GM18867 (cell line): ENCODE measurements around the gene MAPK1.
A peak's percentile ranks its signal among the peaks of the same experiment; 100 is the strongest.
"Not testable (repeated sequence)": the region's sequence is repeated elsewhere in the genome, so short reads cannot be mapped to it uniquely, and the experiment has no call there.

Experiments used
- ATAC-seq: cut with Tn5 transposase; IDR thresholded peaks from one replicate; pipeline ENCODE4 v1.9.1; 2021; ENCODE audit warnings: mild to moderate bottlenecking, moderate library complexity; ENCODE audit not compliant: unreplicated experiment

MAPK1 gene

GRCh38 chr22:21882754-21883333 lies 15.4 kb upstream of the MAPK1 start:
- ATAC-seq, result not testable (repeated sequence)

- ATAC-seq, result no peak
These were observed 14.7 kb upstream of the MAPK1 start for GRCh38 chr22:21881841-21882753.

GRCh38 chr22:21876486-21877176 lies 9.2 kb upstream of the MAPK1 start:
- ATAC-seq, result no peak

- not testable (repeated sequence) for ATAC-seq
These were observed 7.5 kb upstream of the MAPK1 start for GRCh38 chr22:21874953-21875352.

DNA sequence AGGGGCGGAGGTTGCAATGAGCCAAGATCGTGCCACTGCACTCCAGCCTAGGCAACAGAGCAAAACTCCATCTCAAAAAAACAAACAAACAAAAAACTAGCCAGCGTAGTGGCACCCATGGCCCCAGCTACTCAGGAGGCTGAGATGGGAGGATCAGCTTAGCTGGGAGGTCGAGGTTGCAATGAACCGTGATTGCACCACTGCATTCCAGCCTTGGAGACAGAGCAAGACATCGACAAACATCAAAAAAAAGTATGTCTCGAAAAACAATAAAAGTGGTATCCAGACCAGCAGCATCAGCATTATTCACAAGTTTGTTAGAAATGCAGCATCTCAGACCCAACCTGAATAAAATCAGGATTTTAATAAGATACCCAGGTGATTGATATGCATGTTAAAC lies 6.2 kb upstream of the MAPK1 start:
- no peak for ATAC-seq

DNA sequence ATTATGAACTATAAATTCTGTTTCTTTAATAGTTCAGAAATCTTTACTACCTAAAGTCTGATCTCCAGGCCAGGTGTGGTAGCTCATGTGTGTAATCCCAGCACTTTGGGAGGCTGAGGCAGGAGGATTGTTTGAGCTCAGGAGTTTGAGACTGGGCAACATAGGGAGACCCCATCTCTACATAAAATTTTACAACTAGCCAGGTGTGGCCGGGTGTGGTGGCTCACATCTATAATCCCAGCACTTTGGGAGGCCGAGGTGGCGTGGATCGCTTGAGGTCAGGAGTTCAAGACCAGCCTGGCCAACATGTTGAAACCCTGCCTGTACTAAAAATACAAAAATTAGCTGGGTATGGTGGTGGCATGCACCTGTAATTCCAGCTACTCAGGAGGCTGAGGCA lies 5.3 kb upstream of the MAPK1 start:
- not testable (repeated sequence) for ATAC-seq

- no peak for ATAC-seq
These were observed 1.2 kb upstream of the MAPK1 start for GRCh38 chr22:21868651-21869050.

DNA sequence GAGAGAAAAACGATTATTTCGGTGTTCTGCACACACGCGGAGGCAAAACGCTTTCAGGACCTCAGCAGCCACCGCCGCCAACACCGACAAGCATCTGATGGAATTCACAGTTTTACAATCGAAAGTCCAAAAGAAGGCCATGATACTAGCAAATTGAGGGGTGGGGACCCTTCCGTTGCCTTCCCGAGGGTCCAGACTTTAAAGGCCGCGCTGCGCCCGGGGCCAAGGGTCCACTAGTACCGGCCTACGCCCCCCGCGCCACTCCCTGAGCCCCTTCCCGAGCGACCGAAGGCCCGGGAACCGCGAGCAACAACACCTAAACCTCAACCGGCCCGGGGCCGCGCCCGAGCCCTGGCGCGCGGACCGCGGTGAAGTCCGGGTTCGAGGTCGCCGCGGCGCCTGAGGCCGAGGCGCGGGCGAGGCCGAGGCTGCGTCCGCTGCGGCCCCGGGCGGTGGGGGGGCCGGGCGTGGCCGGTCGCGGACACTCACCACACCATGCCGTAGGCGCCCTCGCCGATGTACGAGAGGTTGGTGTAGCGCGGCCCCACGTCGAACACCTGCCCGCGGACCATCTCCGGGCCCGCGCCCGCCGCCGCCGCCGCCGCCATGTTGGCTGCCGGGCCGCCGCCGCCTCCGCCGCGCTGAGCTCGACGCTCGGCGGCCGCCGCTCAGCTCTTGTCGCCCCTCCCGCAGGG lies 465 bp downstream of the MAPK1 start:
- ATAC-seq, result no peak

GRCh38 chr22:21865041-21865440 lies 2.4 kb downstream of the MAPK1 start:
- no peak for ATAC-seq

DNA sequence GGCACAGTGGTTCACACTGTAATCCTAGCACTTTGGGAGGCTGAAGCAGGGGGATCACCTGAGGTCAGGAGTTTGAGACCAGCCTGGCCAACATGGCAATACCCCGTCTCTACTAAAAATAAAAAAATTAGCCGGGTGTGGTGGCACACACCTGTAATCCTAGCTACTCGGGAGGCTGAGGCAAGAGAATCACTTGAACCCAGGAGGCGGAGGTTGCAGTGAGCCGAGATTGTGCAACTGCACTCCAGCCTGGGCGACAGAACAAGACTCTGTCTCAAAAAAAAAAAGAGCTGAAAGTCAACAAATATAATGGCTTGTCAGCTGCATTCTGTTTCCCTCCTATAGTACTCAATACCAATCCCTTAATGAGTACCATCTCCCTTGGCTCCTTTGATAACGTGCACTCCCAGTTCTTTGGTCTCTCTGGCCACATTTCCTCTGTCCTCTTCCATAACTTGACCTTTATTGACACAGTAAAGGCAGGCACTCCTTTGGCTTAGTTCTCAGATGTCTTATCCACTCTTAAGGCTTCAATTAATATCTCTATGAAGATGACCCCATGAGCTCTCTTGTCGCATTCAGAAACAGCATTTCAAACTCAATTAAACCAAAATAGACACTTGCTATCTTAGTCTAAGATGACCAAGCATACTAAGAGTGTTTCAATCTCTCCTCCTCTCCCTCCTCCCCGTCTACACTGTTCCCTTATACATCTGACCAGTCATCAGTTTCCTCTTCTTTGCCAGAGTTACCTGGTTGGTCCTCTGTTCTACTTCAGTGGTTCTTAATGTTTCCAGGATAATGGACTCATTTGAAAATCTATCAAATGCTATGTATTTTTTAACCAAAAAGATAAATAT lies 4.8 kb downstream of the MAPK1 start:
- ATAC-seq, result no peak

GRCh38 chr22:21861851-21862250 lies 5.6 kb downstream of the MAPK1 start:
- ATAC-seq, result no peak

DNA sequence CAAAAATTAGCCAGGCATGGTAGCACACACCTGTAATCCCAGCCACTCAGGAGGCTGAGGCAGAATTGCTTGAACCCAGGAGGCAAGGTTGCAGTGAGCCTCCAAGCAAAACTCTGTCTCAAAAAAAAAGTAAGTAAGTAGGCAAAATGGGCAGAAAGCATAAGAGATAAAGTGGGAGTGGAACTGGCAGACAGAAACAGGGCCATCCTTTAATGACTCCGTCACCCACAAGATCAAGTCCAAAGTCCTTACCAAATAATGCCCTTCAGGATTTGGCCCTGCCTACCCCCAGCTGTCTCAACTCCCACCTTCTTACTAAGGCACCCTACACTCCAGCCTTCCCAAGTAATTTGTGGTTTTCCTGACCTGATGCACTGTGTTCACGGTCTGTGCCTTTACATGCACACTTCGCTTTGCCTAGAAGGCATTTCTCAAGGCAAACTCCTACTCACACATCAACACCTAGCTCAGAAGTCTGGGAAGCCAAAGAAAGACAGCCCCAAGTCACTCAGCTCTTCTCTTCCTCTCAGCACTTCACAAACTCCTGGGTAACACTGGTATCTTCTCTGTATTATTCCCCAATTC lies 6.1 kb downstream of the MAPK1 start:
- no peak for ATAC-seq

DNA sequence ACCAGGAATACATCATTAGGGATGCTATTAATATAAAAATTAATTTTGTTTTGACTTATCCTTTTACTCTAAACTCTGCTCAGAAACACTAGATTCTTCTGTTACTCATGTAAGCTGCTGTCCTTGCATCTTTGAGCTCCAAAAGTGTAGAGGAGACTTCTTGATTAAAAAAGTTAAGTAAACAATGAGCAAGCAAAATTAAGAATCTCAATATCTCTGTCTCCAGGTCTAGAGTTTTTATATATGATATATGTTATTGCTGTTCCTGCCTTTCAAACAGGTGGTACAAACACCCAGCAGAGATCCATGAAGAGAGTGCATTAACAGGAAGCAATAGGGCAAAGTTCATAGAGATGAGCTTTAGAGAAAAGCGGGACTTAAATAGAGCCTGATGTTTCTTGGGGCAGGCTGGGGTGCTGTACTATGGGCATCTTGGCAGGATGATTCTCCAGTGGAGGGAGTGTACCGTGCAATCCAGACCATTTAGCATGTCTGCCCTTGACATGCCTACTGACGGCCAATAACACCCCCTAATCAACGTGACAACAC lies 6.9 kb downstream of the MAPK1 start:
- no peak for ATAC-seq

- no peak for ATAC-seq
These were observed 9.2 kb downstream of the MAPK1 start for GRCh38 chr22:21858025-21858764.

DNA sequence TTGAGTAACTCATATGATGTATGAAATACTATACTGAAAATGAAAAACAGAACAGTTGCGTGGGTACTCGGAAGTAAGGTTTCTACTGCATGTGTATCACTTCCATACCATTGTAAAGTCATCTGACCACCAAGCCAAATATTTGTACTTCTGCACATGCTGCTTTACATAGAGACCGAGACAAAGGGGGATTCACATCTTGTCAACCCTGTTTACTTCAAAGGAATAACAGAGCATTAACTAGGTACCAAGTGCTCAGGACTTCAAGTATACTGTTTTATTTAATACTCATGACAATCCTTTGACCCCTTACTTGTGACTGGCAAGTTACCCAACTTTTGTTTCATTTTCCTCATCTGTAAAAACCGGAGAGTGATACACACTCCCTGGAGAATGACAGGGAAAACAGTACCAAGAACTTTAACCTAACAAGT lies 9.9 kb downstream of the MAPK1 start:
- peak; percentile 44 for ATAC-seq

- ATAC-seq, result no peak
These were observed 10.6 kb downstream of the MAPK1 start for GRCh38 chr22:21856868-21857267.

DNA sequence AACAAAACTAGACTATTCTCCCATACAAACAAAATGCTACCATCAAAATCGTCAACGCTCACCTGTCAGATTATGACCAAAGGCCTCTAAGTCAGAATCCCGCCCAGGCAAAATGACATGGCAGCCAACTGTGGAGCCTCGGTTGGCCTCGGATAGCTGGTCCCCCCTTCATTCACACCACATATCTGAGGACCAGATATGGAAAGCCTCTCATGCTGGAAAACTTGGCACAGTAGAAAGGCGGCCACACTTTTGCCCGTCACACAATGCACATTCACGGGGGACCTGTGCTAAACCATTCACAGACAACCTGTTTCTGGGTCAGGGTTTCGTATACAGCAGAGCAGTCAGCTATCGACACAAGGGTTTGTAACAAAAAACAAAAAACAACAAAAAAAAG lies 11.2 kb downstream of the MAPK1 start:
- ATAC-seq, result no peak

DNA sequence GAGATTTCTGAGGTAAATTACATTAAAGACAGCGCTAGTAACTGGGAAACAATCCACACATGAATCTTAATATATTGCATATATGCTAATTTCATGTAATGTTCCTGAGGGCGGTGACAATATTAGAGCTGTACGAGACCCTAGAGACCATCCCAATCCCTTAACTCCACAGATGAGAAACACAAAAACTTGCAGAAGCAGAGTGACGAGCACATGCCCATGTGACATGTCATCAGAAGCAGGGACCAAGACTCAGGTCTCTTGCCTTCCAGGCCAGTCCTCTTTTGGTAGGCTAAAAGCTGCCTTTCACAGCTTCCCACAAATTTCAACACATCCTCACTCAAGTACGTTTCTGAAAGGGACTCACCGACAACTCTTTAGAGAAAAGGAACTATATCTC lies 11.8 kb downstream of the MAPK1 start:
- ATAC-seq, result no peak

DNA sequence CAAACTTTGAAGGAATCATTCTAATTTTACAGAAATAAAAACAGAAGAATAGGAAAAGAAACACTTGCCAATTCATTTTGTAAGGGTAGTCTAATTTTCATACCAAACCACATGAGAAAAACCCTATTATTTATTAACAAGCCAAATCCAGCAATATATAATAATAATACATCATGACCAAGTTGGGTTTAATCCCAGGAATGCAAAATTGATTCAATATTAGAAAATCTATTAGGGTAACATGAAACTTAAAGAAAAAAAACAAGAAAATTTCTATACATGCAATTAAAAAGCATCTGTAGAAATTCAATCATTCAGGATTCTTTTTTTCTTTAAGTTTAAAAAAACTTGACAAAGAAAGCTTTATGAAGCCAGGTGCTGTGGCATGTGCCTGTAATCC lies 16.8 kb downstream of the MAPK1 start:
- ATAC-seq, result no peak
